Muscle of arm (tissue), 12 donors: ENCODE measurements around the gene C6orf141. TPM values are rescaled to one million over a fixed set of nuclear protein-coding genes. Genes with fewer than 3 reads are reported as not detected.

Experiments
- DNase-seq: peaks from one replicate; pipeline ENCODE4 v3.0.0-alpha.2; 2013
- polyA plus RNA-seq, 12 donors: library from polyadenylated mRNA; unstranded; fragments of 120-200 nt; gene quantifications; one replicate each; pipeline ENCODE4 v1.2.1, GENCODE V29; 2013; ENCODE audit not compliant: insufficient read length in 12 of 12

C6orf141 gene
- polyA plus RNA-seq, 12 donors, result 1.4 to 5.7 (median 2.5) TPM; not detected in 2

DNA sequence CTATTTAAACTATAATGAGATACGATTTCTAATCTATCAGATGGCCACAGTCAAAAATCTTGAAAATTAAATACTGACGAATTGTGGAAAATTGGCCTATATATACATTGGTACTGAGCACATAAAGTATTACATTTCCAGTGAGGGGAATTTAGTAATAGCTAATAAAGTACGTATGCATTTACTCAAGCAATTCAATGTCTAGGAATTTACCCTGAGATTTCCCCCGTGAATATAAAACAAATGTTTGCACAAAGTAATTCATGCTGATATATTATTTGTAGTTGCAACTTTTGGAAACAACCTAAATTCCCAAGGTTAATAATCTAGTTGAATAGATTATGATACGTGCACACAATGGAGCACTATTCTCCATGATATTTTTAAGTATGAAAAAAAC lies 14.7 kb upstream of the C6orf141 start:
- no peak for DNase-seq

DNA sequence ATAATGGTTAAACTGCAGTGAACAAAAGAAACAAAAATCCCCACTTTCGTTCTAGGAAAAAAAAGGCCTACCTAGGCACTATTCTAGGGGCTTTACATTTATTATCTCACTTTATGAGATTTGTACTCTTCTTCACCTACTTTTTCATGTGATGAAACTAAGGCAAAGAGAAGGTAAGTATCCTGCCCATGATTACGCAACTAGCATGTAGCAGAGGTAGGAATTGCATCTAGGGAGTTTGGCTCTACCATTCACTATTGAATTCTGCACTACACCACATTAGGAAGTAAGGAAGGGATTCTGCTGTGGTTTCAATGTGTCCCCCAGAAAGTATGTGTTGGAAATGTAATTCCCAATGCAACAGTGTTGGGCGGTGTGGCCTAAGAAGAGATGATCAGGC lies 11.4 kb upstream of the C6orf141 start:
- no peak for DNase-seq

DNA sequence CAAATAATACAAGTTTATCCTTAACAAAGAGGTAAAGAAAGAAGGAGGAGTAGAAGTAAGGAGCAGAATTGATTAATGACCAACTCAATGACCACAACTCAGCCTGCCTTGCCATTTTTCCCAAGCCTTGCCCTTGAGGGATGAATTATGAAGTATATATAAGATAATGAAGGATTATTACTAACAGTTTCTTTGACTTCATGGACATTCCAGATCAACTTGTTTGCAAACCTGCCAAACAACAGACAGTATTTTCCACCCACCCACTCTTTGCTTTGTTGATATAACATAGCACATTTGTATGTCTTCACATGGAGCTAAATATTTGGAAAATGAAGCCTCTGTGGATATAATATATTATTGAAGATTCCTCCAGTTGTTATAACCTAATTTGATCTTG lies 9.9 kb upstream of the C6orf141 start:
- DNase-seq, result no peak

GRCh38 chr6:49541210-49541724 lies 9.2 kb upstream of the C6orf141 start:
- no peak for DNase-seq

DNA sequence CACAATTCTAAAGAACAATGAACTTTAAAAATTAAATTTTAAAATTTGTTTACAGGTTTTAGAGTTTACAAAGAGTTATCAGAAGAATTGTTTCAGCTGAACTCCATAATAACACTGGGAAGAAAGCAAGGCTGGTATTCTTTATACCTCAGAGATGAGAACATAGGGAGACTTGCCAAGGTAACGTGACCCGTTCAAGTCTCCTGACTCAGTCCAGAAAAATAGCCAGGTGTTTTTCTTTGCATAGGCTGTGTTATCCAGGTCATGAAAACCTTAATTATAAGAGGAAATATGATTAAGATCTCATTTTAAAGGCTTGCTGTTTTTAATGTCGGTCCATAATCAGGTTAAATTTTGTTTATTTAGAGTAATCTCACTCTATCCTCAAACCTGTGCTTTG lies 8.5 kb upstream of the C6orf141 start:
- no peak for DNase-seq

- no peak for DNase-seq
These were observed 7.2 kb upstream of the C6orf141 start for GRCh38 chr6:49543087-49543858.

DNA sequence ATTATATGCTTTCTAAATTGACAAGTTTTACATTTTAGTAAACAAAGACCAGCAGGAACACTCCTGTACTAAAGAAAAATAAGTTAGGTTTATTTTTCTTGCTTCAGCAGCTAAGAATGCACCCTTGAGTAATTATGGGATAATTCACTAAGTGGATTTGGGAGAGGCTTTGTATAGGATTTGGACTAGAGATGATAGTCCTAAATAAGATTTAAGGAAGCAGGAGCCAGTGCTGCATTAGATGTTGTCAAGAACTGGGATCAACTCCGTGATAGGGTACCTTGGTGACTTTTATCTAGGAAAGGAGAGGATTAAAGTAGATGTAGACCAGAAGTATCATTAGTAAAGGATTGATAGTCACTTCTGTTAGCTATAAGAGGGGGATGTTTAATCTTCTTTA lies 4.1 kb upstream of the C6orf141 start:
- DNase-seq, result no peak

GRCh38 chr6:49548613-49549304 lies 1.7 kb upstream of the C6orf141 start:
- DNase-seq, result no peak

GRCh38 chr6:49549691-49550491 lies 577 bp upstream of the C6orf141 start:
- DNase-seq, result no peak

- peak; percentile 9 for DNase-seq
These were observed 804 bp downstream of the C6orf141 start for GRCh38 chr6:49551078-49551865.

- DNase-seq, result no peak
These were observed 1.3 kb downstream of the C6orf141 start for GRCh38 chr6:49551866-49552129.

DNA sequence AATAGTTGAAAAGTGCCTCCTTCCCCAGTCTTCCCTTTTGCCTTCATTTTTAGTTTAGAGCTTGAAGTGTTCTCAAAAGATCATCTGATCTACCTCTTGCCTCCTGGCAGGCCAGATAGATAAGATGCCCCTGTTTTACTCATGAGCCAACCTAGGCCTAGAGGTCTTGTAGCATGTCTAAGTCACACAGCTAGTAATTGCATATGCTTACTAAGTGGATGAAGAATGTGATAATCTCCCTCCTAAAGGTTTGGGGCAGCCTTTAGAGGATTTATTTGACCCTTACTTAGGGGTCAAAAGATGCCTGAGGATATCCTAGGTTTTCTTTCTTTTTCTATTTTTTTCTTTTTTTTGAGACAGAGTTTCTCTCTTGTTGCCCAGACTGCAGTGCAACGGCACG lies 2.1 kb downstream of the C6orf141 start:
- DNase-seq, result no peak

- no peak for DNase-seq
These were observed 2.9 kb downstream of the C6orf141 start for GRCh38 chr6:49553384-49553783.

GRCh38 chr6:49555951-49556350 lies 5.5 kb downstream of the C6orf141 start:
- no peak for DNase-seq

- DNase-seq, result no peak
These were observed 6.0 kb downstream of the C6orf141 start for GRCh38 chr6:49556429-49556837.

DNA sequence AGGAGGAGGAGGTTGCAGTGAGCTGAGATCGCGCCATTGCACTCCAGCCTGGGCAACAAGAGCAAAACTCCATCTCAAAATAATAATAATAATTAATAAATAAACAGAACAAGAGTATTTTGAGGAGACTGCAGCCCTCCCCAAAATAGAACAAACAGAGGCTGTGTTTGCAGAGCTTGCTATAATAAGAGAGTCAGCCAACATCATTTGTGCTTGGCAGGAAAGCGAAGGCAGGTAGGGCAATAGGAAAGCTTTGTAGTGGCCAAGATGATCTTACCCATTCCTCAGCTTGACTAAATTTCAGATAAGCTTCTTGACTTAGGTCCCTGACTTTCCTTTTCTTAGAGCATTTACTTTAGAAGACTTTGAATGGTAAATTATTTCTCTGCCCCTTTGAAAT lies 6.7 kb downstream of the C6orf141 start:
- DNase-seq, result no peak

GRCh38 chr6:49558238-49558637 lies 7.8 kb downstream of the C6orf141 start:
- DNase-seq, result no peak

GRCh38 chr6:49563006-49563886 lies 12.8 kb downstream of the C6orf141 start:
- DNase-seq, result no peak

- DNase-seq, result no peak
These were observed 14.1 kb downstream of the C6orf141 start for GRCh38 chr6:49564552-49564951.

DNA sequence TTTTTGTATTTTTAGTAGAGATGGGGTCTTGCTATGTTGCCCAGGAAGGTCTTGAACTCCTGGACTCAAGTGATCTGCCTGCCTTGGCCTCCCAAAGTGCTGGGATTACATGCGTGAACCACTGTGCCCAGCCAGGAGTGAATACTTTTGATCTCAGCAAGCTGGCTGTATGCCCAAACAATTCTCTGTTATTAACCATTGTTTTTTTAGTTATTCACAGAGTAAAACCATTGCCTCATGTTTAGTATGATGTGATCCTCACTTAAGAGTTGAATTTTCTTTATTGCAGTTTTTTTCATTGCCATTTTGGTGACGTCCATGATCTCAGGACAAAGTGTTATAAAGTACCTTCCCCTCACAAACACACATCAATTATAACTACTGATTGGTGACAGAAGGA lies 14.8 kb downstream of the C6orf141 start:
- no peak for DNase-seq

DNA sequence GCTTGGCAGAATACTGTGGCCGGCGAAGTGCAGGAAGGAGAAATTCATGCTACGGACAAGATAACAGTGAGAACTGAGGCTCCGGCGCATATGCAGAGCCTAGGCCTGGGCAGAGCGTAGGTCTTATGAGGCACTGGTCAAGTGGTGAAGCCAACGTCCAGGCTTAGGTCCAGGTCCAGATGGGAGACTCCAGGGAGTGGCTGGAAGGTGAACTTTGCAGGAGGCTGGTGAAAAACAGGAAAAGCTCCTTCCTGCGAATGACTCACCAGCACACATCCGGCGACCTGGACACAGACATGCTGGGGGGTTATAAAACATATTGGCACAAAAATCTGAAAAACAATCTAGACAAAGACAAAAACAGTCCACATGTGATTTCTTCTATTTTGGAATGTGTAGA lies 15.4 kb downstream of the C6orf141 start:
- DNase-seq, result no peak
